ENCODE measurements around the gene ZNF471. TPM values are rescaled to one million over a fixed set of nuclear protein-coding genes. Genes with fewer than 3 reads are reported as not detected.

ZNF471 gene
- total RNA-seq, 2 experiments from 2014 or later = 0.27 to 1.3 TPM

- TF ChIP-seq CTCF (IDR thresholded peaks at IDR 0.05) = no peak
- Mint-ChIP-seq H3K4me1 (ENCODE audit: low read depth) (no peaks in the 10 kb centered on the region), H3K4me3 (no peak overlapping the region), H3K27ac (no peak overlapping the region), H3K27me3 (no peaks in the 10 kb centered on the region), H3K36me3 (ENCODE audit: low read depth) (peaks cover 42% of the 10 kb centered on the region), H3K9me3 (peaks cover 70% of the 10 kb centered on the region)
- DNase-seq (no peak), ATAC-seq (no peak)
- POLR2A ChIA-PET = no interaction called here
- intact Hi-C loops (cut with micrococcal nuclease) = no loop called here
- CTCF ChIA-PET = no interaction called here
Observed at GRCh38 chr19:56525214-56525860, 17.7 kb downstream of the ZNF471 start.

GRCh38 chr19:56537442-56537841 is 29.8 kb downstream of the ZNF471 start:
- peak overlapping the region; percentile 94 for H3K27ac Mint-ChIP-seq
- peaks cover 54% of the 10 kb centered on the region for H3K9me3 Mint-ChIP-seq
- peaks cover 19% of the 10 kb centered on the region for H3K4me1 Mint-ChIP-seq (ENCODE audit: low read depth)
- H3K36me3 Mint-ChIP-seq (ENCODE audit: low read depth) = peaks cover 46% of the 10 kb centered on the region
- no peak for DNase-seq
- TF ChIP-seq CTCF (IDR thresholded peaks at IDR 0.05) = no peak
- CTCF ChIA-PET = no interaction called here
- H3K4me3 Mint-ChIP-seq = peak overlapping the region; percentile 83
- intact Hi-C loops (cut with micrococcal nuclease) = no loop called here
- ATAC-seq = no peak
- H3K27me3 Mint-ChIP-seq = no peaks in the 10 kb centered on the region
- POLR2A ChIA-PET = no interaction called here

- Mint-ChIP-seq H3K27ac (peak overlapping the region; percentile 94), H3K4me1 (ENCODE audit: low read depth) (peaks cover 19% of the 10 kb centered on the region), H3K9me3 (peaks cover 50% of the 10 kb centered on the region), H3K4me3 (peak overlapping the region; percentile 83), H3K36me3 (ENCODE audit: low read depth) (peaks cover 49% of the 10 kb centered on the region), H3K27me3 (no peaks in the 10 kb centered on the region)
- ATAC-seq = peak; percentile 96
- CTCF ChIA-PET = no interaction called here
- DNase-seq = peak; percentile 91
- TF ChIP-seq CTCF (IDR thresholded peaks at IDR 0.05) = no peak
- POLR2A ChIA-PET = no interaction called here
- intact Hi-C loops (cut with micrococcal nuclease) = no loop called here
Observed at GRCh38 chr19:56538254-56538760, 30.7 kb downstream of the ZNF471 start.

GRCh38 chr19:56538761-56539263 is 31.2 kb downstream of the ZNF471 start, which contains the start of gene ZFP28:
TSS of gene ZFP28 (plus strand) at chr19:56538948. CDS start at chr19:56539019, 71 bp downstream.
- POLR2A ChIA-PET = no interaction called here
- peaks cover 51% of the 10 kb centered on the region for H3K9me3 Mint-ChIP-seq

More at GRCh38 chr19:56538761-56539263, 31.2 kb downstream of the ZNF471 start, which contains the start of gene ZFP28:
- Mint-ChIP-seq H3K4me3 (peak within 1 kb of the TSS; percentile 83), H3K27me3 (no peaks in the 10 kb centered on the region), H3K27ac (peak within 1 kb of the TSS; percentile 94), H3K36me3 (ENCODE audit: low read depth) (peaks cover 54% of the 10 kb centered on the region), H3K4me1 (ENCODE audit: low read depth) (peaks cover 19% of the 10 kb centered on the region)
- ATAC-seq (peak; percentile 75), DNase-seq (peak; percentile 76)
- intact Hi-C loops (cut with micrococcal nuclease) = no loop called here
- no peak for TF ChIP-seq CTCF (IDR thresholded peaks at IDR 0.05)
- CTCF ChIA-PET = no interaction called here

All from activated CD8-positive, alpha-beta T cell treated with anti-CD3 and anti-CD28 coated beads for 36 hours (primary cell).